ENCODE measurements around the gene HEG1.

HEG1 gene

GRCh38 chr3:125072301-125072700, 16.5 kb upstream of the HEG1 start:
- DNase-seq (ENCODE audit: low read depth), result no peak

- DNase-seq (ENCODE audit: low read depth), result no peak
These were observed 14.4 kb upstream of the HEG1 start for GRCh38 chr3:125069968-125070745.

- DNase-seq (ENCODE audit: low read depth), result no peak
These were observed 13.7 kb upstream of the HEG1 start for GRCh38 chr3:125069452-125069851.

- DNase-seq (ENCODE audit: low read depth), result no peak
These were observed 12.5 kb upstream of the HEG1 start for GRCh38 chr3:125068265-125068664.

GRCh38 chr3:125067225-125067624, 11.4 kb upstream of the HEG1 start:
- no peak for DNase-seq (ENCODE audit: low read depth)

- DNase-seq (ENCODE audit: low read depth), result no peak
These were observed 7.3 kb upstream of the HEG1 start for GRCh38 chr3:125062904-125063618.

GRCh38 chr3:125061646-125062045, 5.8 kb upstream of the HEG1 start:
- DNase-seq (ENCODE audit: low read depth), result no peak

- DNase-seq (ENCODE audit: low read depth), result no peak
These were observed 5.4 kb upstream of the HEG1 start for GRCh38 chr3:125061170-125061569.

- no peak for DNase-seq (ENCODE audit: low read depth)
These were observed 3.9 kb upstream of the HEG1 start for GRCh38 chr3:125059488-125060245.

- DNase-seq (ENCODE audit: low read depth), result no peak
These were observed 3.2 kb upstream of the HEG1 start for GRCh38 chr3:125058959-125059358.

GRCh38 chr3:125058529-125058928, 2.7 kb upstream of the HEG1 start:
- no peak for DNase-seq (ENCODE audit: low read depth)

GRCh38 chr3:125057186-125057850, 1.5 kb upstream of the HEG1 start:
- no peak for DNase-seq (ENCODE audit: low read depth)

GRCh38 chr3:125055331-125055912, 375 bp downstream of the HEG1 start:
- peak; percentile 10 for DNase-seq (ENCODE audit: low read depth)

GRCh38 chr3:125054449-125055329, 1.1 kb downstream of the HEG1 start:
- no peak for DNase-seq (ENCODE audit: low read depth)

GRCh38 chr3:125054062-125054448, 1.7 kb downstream of the HEG1 start:
- no peak for DNase-seq (ENCODE audit: low read depth)

- no peak for DNase-seq (ENCODE audit: low read depth)
These were observed 2.5 kb downstream of the HEG1 start for GRCh38 chr3:125053304-125053699.

- no peak for DNase-seq (ENCODE audit: low read depth)
These were observed 3.0 kb downstream of the HEG1 start for GRCh38 chr3:125052624-125053303.

GRCh38 chr3:125051715-125052581, 3.8 kb downstream of the HEG1 start:
- peak; percentile 51 for DNase-seq (ENCODE audit: low read depth)

GRCh38 chr3:125051205-125051604, 4.6 kb downstream of the HEG1 start:
- no peak for DNase-seq (ENCODE audit: low read depth)
